ACHN (cell line): ENCODE measurements around the gene EPN1.

Experiments used
- DNase-seq: peaks from one replicate; pipeline ENCODE4 v3.0.0-alpha.2; 2015
- in situ Hi-C: cut with HindIII; loops from 2 replicates; pipeline ENCODE4 v1.10.0; 2017; ENCODE audit warnings: low sequenced_read_pairs, low pct_ligation_motif_present, low pct_unique_long_range_greater_than_20kb

EPN1 gene

DNA sequence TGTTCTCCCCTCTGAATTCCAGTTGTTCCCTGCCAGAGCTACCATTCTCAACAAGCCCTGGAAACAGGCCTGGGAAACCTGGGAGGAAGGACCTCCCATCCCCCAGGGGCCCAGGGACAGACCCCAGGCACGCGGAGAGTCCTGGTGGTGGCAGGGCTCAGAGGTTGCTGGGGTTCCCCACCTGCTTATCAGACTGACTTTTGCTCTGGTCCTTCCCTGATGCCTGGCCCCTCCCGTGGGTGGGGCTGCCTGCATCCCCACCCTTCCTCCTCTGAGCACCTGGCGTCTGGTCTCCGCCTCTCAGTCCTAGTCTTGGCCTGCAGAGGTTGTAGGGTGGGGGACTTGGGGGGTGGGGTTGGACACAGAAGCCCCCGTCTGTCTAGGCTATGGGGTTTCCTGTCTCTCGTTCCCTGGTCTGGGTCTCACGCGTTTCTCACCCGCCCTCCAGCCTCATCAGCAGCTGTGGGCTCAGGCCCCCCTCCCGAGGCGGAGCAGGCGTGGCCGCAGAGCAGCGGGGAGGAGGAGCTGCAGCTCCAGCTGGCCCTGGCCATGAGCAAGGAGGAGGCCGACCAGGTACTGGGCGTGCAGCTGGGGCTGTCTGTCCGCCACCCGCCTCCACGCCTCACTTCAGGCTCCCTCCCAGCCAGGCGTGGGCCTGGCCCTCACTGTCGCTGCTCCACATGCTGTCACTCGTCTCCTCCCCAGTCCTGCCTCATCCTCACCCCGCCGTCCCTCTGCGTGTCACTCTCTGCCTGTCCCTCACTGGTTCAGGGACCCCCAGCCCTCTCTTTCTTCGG, 13.6 kb downstream of the EPN1 start:
- in situ Hi-C loops: no loop called here

DNA sequence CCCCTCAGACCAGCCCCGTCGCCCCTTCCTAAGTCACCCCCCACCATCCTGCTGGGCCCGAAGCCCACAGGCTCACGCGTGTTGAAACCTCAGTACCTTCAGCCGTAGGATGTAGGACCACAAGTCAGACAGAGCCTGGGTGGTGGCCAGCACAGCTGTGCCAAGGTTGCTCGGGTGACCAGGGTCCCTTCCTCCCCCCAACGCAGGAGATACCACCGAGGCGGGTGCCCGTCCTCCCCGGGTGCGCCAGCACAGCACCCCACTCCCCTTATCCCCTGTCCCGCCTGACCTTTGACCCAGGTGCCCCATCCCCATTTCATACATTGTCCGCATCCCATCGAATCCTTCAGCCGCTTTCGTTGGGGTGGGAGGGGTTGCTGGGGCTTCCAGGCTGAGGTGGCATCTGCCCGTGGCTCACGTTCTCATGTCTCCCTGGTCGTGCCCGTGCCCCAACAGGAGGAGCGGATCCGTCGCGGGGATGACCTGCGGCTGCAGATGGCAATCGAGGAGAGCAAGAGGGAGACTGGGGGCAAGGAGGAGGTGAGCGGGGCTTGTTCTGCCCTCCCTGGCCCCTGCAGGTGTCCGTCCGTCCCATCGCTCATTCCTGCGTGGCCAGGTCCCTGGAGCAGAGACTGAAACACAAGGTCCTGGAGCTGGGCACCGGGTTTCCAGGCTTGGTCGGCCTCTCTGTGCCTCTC, 14.5 kb downstream of the EPN1 start:
- DNase-seq: no peak
- in situ Hi-C loops: no loop called here

More for the DNA sequence above, 13.6 kb downstream of the EPN1 start:
- no peak for DNase-seq

DNA sequence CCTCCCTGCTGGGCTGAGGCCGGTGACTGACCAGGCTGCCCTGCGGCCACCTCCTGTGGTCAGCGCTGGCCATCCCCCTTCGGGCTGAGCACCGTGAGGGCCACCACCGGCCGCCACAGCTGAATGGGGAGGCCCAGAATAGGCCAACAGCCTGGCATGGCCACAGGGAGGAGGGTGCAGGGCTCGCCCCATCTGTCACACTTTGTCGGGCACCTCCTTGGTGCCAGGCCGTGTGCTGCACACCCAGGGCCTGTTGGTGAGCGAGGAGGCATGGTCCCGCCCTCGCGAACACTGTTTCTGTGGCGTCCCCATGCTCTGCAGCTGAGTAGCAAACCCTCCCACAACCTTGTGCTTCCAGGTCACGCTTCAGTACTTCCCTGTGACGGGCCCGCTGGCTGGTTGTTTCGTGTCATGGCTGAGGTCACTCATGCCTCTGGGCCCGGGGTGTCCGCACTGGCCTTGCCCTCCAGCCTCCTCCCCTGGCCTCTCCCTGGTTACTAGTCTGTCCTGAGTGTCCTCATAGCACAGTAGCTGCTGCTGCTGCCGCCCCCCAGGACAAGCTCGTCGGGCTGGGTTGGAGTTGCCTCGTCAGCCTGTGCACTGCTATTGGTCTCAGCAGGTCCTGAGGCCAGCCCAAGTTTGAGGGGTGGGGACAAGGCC, 15.2 kb downstream of the EPN1 start:
- in situ Hi-C loops: no loop called here
- no peak for DNase-seq

DNA sequence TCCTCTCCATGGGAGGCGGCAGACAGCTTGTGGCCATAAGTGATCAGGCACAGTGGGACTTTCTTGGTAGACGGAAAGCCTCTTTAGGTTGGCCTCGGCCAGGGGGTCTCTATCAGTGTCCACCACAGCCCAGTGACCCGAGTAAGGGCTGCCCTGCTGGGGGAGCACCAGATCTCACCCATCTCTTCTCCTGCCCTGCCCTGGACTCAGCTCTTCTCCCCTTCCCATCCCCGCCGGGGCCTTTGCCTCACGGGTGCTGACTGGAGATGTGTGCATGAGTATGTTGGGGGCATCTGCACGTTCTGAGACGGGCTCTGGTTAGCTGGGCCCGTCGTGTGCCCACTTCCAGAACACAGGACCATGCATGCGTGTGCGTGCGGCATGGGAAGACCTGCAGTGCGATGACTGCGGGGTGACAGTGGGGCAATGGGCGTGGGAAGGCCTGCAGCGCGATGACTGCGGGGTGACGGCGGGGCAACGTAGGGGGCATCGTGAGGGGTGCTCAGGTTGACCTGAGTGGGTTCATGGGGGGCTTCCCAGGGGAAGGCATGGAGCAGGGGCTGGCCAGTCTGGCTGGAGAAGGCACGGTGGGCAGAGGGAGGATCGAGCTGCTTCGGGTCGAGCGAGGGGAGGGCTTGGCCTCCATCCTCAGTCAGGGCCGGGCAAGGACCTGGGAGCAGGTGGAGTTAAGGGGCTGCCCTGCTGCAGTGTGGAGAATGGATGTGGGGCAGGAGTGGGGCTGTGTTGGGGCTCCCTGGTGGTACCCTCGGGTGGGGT, 15.9 kb downstream of the EPN1 start:
- DNase-seq: no peak
- in situ Hi-C loops: no loop called here

DNA sequence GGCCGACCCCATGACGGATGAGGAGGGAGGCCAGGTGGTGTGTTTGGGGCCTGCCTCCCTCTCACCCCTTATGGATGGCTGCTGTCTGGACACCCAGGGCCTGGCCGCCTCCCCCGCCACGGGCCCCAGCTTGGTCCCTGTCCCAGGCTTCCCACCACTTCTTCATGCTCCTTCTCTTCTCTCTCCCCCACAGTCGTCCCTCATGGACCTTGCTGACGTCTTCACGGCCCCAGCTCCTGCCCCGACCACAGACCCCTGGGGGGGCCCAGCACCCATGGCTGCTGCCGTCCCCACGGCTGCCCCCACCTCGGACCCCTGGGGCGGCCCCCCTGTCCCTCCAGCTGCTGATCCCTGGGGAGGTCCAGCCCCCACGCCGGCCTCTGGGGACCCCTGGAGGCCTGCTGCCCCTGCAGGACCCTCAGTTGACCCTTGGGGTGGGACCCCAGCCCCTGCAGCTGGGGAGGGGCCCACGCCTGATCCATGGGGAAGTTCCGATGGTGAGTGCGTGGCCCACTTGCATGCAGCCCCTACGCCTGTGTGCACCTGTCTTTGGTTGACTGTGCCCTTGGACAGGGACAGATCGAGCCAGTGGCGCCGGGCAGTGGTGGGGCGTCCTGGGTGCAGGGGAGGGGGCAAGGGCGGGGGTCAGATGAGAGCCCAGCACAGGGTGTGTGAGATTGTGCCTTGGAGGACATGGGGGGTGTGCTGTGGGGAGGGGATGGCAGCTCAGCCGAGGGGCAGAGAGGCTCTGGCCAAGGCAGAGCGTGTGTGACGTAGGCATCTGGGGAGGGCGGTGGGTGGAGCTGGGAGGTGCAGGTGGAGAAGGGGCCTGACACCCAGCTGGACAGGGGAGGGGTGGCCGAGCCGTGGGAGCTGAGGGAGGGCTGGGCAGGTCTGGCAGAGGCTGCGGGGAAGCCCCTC, 16.8 kb downstream of the EPN1 start:
- DNase-seq: no peak
- in situ Hi-C loops: no loop called here

DNA sequence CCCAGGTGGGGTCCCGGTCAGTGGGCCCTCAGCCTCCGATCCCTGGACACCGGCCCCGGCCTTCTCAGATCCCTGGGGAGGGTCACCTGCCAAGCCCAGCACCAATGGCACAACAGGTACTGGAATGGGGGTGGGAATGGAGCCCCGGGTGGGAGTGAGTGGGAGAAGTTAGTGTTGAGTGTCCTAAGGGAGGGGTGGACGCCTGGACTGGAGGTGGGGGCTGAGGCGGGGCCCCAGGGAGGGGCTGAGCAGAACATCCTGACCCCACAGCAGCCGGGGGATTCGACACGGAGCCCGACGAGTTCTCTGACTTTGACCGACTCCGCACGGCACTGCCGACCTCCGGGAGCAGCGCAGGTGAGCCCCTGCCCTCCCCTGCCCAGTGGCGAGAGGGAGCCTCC, 17.7 kb downstream of the EPN1 start:
- no peak for DNase-seq
- in situ Hi-C loops: no loop called here

GRCh38 chr19:55693336-55693974, 18.4 kb downstream of the EPN1 start:
- in situ Hi-C loops: no loop called here
- DNase-seq: no peak

DNA sequence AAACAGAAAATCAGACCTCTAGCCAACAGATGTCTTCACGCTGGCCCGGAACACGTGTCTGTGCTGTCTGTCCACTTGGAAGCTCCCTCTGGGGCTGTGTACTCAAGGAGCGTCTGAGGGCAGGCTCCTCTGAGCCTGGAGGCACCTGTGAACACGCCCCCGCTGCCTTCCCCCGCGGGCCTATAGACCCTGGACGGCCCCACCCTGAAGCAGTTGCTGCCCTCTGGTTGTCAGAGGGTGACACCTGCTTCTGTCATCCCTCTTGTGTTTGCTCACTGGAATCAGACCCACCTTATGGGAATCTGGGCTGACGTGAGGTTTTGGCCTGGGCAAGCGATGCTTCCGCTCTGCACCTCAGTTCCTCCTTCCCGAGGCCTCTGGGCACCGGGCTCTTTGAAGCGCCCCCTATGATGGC, 19.2 kb downstream of the EPN1 start:
- in situ Hi-C loops: no loop called here
- DNase-seq: no peak

DNA sequence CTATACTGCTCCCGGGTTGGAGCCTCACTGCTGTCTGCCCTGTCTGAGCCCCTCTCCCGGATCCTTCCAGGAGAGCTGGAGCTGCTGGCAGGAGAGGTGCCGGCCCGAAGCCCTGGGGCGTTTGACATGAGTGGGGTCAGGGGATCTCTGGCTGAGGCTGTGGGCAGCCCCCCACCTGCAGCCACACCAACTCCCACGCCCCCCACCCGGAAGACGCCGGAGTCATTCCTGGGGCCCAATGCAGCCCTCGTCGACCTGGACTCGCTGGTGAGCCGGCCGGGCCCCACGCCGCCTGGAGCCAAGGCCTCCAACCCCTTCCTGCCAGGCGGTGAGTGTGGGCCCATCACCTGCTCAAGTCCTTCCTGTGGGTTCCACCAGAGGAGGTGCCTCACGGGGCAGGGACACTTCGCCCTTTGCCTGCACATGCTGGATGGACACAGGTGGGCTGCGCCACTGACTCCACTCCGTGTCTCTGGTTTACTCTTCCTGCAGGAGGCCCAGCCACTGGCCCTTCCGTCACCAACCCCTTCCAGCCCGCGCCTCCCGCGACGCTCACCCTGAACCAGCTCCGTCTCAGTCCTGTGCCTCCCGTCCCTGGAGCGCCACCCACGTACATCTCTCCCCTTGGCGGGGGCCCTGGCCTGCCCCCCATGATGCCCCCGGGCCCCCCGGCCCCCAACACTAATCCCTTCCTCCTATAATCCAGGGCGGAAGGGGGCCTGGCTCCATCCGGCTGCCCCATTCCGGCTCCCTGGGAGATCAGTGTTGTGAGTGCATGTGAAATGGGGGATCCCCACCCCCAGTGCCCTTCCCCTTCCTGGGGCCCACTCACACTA, 19.8 kb downstream of the EPN1 start:
- in situ Hi-C loops: no loop called here
- no peak for DNase-seq

DNA sequence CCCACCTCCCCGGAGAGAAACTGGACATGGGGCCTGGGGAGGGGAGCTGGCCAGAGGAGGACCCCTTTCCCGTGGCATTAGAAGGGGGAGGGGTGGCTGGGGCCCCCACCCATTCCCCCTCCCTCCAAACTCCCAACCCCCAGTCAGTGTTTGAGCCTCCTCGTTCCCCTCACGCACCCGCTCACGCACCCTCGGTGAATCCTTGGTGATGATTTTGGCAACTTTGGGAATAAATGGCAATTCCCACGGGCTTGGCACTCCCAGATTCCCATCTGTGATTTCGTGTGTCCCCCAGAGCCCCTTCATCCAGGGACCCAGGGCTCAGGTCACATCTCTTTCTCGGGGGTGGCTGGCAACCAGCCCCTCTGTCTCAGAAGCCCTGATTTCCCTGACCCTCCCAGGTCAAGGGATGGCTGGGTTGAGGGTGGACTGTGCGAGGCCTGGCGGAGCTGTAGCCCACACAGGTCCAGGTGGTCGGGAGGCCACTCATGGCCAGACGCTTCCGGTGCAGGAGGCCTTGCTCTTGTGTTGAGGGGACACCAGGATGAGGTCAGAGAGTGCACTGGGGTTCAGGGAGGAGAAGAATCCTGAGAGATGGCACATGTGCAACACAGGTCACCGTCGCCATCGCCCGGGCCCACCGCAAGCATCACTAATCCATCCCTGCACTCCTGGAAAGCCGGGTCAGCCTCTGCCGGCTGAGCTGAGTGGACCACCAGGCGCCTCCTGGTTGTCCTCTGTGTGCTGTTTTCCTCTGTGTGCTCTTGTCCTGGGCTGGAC, 20.7 kb downstream of the EPN1 start:
- no peak for DNase-seq
- in situ Hi-C loops: no loop called here

GRCh38 chr19:55696301-55697068, 21.5 kb downstream of the EPN1 start:
- in situ Hi-C loops: no loop called here
- DNase-seq: no peak

- in situ Hi-C loops: no loop called here
- no peak for DNase-seq
These were observed 22.0 kb downstream of the EPN1 start for GRCh38 chr19:55697069-55697440.

GRCh38 chr19:55697698-55698097, 22.7 kb downstream of the EPN1 start:
- no peak for DNase-seq
- in situ Hi-C loops: no loop called here

DNA sequence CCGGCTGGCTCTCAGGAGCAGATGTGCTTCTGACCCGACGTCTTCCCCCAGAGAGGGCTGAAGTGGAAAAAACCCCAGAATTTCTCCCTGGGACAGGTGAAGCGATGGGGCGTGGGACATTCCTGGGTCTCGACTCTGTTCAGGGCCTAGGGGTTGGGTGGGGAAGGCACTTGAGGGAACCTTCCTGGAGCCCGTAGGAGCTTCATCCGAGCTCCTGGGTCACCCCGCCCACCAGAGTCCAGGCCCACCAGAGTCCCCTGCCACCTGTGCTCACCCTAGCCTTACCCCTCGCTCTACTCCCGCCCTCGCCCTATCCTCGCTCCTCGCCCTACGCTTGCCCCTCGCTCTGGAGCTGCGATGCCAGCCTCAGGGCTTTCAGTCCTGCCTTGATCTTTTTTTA, 23.2 kb downstream of the EPN1 start:
- in situ Hi-C loops: no loop called here
- no peak for DNase-seq

GRCh38 chr19:55699221-55699620, 24.2 kb downstream of the EPN1 start:
- DNase-seq: no peak
- in situ Hi-C loops: no loop called here
